SHP77 treated with DMSO at 0.1 percent for 48 hours (cell line): Measurements from ENCODE around the gene C4BPA.

ENCODE experiments used
- DNase-seq: peaks from one replicate; lab custom pipeline; 2025; lab: John Stamatoyannopoulos, UW

The C4BPA gene

DNA sequence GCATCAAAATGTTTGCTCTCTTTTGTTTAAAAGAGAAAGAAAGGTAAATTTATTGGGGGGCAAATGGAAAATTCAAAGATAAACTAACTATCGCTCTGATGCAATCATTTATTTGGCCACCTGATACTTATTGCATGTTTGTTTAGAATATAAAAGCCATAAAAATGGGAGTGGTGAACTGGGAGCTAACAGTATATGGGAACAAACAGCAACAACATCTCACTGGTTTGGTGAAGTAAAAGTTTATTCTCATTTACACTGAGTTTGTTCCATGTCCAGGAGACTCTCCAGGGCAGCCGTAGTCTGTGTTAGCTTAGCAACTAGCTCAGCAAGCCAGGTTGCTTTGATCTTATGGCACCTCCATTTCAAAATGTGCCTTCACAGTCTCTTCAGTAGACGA is 20.4 kb downstream of the C4BPA start:
- no peak for DNase-seq

DNA sequence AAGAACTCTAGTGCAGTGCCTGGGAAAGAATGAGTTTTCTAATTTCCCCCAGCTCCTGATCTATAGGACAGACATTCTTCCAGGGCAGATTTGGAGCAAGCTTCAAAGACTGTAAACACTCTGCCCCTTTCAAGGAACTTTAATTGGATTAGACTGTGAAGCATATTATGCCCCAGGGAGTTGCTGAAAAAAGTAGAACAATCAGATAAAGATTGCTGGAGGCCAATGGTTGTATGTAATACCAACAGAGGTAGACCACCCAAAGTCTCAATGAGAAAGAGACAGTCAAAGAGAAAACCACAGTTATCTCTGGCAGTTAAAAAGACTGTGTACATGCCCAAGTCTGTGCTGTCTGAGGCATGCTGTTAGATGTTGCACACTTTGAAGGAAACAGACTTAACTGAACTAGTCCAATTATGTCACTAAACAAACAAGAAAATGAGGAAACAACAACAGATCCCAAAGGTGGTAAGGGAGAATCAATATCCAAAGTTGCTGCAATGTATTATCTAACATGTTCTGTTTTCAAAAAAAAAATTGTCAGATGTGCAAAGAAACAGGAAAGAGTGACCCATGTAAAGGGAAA is 24.4 kb downstream of the C4BPA start:
- no peak for DNase-seq

DNA sequence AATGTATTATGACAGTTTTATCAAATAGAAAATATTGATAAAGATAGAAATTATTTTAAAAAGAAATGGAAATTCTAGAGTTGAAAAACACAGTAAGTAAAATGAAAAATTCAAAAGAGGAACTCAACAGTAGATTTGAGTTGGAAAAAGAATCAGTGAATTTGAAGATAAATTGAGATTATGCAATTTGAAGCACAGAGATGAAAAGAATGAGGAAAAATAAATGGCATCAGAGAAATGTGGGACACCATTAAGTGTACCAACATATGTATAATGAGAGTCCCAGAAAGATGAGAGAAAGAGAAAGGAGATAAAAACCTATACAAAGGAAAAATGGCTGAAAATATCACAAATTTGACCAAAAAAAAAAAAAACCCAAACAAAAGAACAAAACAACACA is 25.0 kb downstream of the C4BPA start:
- DNase-seq: no peak

DNA sequence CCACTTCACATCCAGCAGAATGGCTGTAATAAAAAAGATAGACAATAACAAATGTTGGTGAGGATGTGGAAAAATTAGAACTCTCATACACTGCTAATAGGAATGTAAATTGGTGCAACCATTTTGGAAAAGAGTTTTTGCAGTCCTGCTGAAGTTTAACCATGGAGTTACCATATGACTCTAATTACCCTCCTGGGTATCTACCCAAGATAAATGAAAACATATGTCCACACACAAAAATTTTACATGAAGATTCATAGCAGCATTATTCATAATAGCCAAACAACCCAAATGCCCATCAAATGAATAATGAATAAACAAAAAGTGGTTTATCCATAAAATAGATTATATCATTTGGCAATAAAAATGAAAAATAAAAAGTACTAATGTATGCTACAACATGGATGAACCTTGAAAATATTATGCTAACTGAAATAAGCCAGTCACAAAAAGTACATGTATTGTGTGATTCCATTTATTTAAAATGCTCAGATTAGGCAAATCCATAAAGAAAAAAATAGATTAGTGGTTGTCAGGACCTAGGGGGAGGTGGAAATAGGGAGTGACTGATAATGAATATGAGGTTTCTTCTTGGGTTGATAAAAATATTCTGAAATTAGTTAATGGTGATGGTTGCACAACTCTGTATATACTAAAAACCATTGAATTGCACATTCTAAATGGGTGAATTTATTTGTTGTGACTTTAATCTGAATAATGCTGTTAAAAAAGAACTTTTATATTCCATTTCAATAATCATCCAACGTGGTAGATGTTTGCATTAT is 26.4 kb downstream of the C4BPA start:
- no peak for DNase-seq

DNA sequence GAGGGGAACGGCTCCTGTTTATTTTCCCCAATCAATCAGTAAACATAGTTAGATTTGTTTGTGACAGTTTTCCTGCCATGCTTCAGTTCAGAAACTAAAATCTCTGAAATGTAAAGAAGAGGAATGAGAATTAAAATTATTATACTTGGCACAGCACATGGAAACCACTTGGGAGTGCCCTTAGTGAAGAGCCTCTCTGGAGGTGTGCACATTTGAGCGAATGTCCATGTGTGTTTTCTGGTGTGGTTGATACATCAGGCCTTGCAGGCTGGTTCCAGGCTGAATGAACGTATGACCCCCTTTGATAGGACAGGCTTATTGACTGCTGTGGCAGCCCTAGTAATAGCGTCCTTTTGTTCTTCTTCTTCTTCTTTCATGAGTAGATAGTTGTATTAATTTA is 27.1 kb downstream of the C4BPA start:
- DNase-seq: no peak

DNA sequence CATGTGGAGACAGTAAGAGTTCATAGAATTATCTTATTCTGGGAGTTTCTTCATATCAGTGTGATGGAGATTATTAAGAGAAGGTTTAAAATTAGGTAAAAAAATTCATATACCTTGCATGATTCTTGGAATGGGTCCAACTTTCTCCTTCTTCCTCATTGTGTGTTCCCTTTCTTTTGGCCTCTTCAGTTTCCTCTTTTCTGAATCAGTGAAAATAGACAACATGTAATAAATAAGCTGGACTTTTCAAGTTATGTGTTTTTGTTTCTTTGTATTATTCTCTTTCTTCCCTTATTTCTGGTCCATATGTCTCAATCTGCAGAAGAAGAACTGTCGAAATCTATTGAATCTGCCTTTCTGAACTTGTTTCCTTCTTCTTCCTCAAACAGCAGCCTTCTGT is 30.5 kb downstream of the C4BPA start:
- DNase-seq: no peak

DNA sequence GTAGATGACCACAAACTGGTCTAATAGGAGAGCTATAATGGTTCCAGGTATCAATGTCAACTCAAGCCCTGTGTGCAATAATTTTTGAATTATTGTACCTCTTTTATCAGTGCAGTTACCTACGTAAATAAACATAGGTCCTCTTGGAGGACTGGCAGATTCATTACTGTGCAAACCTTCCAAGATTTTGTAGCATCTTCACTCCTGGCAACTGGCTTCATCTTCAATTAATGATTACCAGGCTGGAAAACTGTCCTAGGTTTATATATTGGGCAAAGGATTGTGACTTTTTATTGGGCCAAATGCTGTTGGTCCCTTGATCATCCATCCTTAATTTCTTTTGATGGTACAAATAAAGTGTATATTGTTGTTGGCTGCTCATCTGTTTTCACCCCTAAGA is 35.6 kb downstream of the C4BPA start:
- DNase-seq: no peak

DNA sequence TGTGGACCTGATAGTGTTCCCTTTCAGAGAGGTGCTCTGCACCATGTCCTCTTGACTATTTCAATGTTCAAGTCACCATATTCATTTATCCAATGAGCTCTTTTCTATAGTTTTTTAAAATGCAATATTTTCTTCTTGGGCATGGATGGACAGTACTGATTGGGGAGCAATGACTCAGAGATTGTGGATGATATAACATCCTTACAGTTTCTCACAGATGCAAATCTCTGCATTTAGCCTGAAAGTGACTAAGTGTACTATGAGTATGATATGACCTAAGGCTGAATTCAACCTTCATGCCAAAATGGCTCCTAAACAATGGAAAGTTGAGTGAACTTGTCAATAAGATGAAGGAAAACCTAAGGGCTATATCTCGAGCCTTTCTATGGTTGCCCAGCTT is 36.5 kb downstream of the C4BPA start:
- no peak for DNase-seq

DNA sequence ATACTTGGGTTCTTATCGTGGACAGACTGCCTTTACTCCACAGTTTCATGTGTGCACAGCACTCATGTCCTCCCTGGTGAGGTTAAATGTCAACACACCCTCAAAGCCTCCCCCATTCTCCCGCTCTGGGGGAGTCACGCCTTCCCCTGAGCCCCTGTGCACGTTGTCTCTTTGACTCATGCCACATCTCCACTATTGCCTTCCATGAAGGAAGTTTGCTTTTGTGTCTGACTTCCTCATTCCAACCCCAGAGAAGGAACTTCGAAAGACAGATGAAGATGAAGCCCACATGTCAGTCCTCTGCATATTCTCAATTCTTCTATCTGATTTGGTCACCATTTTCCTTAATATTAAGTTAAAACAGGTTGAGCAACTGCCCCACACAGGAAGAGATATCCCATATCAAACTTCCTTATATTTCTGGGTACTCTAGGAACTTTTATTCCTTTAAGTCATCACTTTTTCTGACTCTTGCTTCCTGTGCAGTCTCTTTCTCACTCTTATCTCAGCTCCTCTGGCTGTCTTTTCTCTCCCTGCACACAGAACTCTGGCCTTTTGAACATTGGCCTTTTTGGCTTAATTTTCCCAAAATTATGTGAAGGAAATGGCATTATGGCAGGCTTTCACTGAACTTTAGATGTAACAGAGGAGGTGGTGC is 41.5 kb downstream of the C4BPA start:
- DNase-seq: no peak

DNA sequence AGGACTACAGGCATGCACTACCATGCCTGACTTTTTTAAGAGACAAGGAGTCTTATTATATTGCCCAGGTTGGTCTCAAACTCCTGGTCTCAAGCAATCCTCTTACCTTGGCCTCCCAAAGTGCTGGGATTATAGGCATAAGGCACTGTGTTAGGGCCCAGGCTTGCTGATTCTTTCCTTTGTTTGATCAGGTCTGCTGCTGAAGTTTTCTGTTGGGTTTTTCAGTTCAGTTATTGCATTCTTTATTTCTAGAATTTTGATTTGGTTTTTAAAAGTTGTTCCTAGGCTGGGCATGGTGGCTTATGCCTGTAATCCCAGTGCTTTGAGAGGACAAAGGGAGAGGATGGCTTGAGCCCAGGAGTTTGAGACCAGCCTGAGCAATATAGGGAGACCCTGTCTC is 47.9 kb downstream of the C4BPA start:
- DNase-seq: no peak

DNA sequence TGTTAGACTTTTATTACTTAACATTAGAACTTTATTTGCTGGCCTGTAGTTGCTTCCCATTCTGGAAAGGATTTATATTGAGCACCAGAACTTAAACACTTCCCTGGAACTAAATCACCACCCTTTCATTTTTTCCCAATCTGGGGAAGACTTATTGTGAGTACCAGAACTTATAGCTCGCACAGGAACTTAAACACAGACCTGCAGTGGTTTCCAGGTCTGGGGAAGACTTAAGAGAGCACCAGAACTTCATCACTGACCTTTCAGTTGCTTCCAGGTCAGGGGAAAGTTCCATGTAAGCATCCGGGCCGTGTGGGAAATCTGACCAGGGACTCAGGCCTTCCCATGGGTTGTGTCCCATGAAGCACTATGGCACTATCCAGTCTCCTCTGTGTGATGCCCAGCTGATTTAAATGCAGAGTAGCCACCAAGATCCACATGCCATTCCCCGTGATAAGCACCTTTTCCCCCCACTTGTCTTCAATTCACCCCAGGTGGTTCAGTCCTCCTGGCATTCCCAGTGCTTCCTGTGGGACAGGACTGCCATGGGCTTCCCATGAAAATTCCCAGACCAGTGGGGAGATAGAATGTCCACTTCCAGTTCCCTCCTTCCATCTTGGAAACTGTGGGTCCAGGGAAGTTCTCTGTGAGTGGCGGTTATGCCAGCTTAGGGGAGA is 48.9 kb downstream of the C4BPA start:
- DNase-seq: no peak

DNA sequence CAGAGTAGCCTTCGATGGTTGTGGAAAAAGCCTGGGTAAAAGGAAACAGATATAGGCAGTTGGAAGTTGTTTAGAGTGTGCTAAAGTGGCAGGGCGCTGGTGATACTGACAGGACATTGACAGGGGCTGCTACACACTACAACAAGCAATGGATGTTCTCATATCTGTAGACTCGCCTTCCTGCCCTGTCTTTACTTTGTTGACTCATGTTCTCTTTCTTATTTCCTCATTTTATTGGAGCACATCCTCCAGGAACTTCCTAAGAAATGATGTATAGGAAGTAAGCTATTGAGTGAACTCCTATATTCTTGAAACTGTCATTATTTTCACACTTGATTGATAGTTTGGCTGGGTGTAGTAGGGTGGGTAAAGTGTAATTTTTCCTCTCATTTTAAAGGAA is 51.0 kb downstream of the C4BPA start:
- DNase-seq: no peak

DNA sequence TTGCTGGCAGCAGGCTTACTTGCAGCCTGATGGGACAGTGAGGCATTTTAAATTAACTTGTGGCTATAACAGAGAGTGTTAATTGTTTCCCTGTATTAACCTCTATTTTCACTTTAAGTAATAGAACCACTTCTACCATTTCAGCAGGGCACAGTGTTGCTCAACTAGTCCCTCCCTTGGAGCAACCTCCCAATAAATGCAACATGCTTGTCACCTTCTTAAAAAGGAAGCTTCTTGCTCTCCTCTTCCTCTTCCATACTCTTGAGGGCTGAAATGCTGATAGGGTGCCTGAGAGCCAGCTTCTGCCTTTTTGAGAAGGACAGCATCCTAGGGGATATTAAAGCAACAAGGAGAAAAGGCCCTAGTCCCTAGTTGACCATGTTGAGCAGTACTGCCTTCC is 52.1 kb downstream of the C4BPA start:
- no peak for DNase-seq

DNA sequence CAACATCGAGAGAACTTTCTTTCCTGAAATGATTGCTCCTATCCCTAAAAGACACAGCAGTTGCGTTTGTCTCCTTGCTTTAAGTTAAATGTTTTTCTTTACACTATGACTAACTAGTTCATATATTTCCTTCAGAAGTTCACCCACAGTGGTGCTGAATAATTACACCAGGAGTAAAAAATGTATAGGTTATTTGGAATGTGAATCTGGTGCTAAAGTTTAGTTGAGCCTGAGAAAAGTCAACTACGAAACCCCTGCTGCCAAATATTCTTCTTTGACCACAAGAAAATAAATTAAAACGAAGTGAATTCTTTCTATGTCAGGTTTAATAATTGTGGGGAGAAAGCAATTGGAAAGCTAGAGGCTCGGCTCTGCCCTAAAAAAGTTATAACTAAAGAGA is 52.8 kb downstream of the C4BPA start:
- no peak for DNase-seq

DNA sequence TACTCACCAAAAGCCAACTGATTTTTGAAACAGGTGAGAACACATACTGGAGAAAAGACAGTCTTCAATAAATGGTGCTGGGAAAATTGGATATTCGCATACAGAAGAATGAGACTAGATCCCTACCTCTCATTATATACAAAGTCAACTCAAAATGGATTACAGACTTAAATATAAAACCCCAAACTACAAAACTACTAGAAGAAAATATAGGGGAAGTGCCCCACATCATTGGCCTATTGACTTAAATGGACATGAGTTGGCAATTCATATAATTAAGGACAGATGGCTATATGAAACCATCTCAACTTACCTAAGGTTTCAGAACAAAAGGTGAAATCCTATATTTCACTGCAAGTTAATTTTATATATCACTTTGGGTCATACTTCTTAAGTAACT is 60.1 kb downstream of the C4BPA start:
- no peak for DNase-seq

DNA sequence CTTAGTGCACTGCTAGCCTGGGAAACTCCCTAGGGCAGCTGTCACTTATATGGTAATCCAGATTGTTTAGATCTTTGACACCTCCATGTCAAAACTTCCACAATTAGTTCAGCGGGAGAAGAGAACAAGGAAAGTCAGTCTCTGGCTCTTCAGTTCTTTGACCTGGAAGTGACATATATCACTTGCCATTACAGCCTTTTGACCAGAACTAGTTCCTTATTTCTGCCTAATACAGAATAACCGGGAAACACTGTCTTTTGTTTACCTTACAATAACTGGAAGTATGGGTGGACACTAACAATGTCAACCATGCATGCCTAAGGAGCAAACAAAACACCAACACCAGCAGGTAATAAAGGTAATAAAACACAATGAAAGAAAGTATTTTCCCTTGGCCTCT is 68.3 kb downstream of the C4BPA start:
- no peak for DNase-seq

DNA sequence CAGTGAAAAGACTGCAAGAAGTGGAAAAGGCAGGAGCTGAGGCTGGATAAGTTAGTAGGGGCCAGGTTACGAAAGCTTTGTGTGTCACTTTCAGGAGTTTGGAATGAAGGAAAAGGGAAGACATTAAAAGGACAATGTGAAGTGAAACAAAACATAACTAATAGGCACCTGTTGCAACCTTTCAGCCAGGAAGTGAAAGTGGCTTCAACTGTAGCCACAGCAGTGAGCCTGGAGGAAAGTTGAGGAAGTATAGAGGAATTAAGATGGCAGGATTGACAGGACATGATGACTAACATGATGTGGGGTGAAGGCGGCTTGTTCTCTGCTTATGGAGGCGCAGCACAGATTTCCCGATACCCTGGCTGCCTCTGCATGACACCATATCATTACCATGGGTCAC is 68.9 kb downstream of the C4BPA start:
- no peak for DNase-seq

DNA sequence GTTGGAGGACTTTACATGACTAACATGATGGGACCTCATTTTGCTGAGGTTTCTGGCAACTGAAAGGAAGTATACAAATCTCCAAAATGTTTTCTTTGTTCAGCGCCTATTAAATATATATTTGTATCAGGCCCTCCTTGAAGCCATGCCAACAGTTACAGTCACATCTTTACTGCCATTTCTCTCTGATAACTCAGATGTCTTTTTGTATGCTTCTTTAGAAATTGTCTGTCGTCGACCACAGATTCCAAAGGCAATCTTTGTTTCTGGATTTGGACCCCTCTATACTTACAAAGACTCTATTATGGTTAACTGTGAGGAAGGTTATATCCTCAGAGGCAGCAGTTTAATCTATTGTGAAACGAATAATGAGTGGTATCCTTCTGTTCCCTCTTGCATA is 69.4 kb downstream of the C4BPA start:
- no peak for DNase-seq

DNA sequence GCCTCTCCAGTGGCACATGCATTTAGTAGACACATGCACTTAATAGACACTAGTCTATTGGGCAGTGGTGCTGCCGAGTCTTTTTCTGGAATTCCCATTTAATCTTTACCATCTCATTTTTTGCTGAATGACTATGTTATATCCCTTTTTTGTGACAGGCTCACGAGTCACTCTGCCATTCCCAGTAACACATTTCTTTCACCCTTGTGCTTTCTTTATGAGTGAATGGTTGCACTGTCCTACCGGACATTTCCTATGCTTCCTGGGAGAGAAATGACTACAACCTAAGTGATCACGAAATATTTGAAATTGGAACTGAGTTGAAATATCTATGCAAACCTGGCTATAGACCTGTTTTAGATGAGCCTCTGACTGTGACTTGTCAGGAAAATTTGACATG is 70.9 kb downstream of the C4BPA start:
- DNase-seq: no peak

DNA sequence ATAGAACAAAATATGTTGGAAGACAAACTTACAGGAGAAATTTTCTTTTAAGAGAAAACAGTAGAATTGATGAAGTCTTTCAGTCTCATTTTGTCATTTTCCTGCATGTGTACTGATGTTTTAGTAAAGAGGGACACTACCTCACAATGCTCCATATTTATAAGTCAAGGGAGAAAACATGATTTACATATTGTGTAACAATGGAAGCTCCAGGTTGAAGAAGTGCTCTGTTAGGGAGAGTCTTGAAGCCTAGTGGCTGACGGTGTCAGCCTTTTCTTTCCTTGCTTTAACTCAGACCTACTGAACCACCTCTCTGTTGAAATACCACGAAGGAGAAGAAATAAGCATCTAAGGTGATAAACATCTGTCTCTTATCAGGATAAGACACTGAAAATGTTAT is 75.0 kb downstream of the C4BPA start:
- no peak for DNase-seq

DNA sequence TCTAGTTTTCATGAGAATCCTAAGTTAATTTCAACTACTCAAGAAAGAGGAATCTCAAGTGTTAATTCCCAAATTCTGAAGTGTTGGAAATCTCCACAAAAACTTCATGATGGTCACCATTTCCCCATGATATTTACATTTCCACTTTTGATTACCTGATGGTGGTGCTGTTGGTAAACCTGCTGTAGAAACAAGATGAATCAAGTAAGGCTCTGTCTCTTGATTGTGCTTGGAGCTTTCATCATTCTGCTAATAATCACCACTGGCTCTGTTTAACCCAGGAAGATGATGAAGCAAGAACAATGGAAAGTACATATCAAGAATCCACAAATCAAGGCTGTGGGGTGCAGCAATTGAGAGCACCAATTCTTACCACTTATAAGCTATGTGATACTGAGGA is 77.8 kb downstream of the C4BPA start:
- no peak for DNase-seq

DNA sequence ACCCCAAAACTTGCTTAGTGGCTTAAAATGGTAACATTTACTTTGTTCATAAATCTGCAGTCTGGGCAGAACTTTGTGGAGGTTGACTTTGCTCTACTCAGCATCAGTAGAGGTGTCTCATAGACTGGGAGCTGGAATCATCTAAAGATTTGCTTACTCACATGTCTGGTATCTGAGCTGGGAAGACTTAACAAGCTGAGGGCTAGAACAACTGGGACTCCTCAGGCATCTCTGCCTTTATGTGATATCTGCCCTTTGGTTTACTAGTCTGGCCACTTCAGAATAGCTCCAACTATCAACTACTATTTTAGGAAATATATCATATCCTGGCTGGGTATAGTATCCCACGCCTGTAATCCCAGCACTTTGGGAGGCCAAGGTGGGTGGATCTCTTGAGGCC is 82.5 kb downstream of the C4BPA start:
- no peak for DNase-seq

DNA sequence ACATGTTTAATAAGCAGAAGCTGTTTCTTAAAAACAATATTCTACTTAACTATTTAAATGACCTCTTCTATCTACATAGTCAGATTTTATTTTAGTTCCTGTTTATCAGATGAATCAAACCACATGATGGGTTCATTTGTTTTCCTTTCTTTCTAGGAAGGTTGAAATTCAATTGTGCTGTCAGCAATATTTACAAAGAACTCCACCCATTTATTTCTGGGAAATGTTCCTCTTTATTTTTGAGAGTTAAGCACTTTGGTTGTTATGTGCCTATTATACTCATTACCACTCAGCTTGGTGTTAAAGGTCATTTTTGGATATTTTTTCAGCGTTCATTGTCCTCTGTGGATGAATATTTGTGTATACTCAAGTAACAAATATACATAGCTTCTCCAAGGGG is 84.9 kb downstream of the C4BPA start:
- DNase-seq: no peak
